ENCODE data around the gene PEDS1. TPM values are rescaled to one million over a fixed set of nuclear protein-coding genes. Genes with fewer than 3 reads are reported as not detected.

PEDS1 gene
- polyA plus RNA-seq, 1 donor from 2014 or later, result 10.0 TPM

GRCh38 chr20:50111829-50112495 lies 41.6 kb downstream of the PEDS1 start:
- Histone ChIP-seq H3F3A (ENCODE audit: insufficient read depth, low read length, poor library complexity, severe bottlenecking) (no peaks in the 10 kb centered on the region), H3K36me3 (ENCODE audit: insufficient read depth, low read length) (no peaks in the 10 kb centered on the region), H3K79me2 (replicated peaks; ENCODE audit: insufficient read depth, low read length) (peaks cover 62% of the 10 kb centered on the region), H3K4me2 (ENCODE audit: low read length) (peak overlapping the region; percentile 82), H3K9ac (ENCODE audit: low read length) (peak overlapping the region; percentile 95), H3K27me3 (ENCODE audit: insufficient read depth, low read depth, low read length) (no peaks in the 10 kb centered on the region), H3K4me3 (ENCODE audit: low read length) (peak overlapping the region; percentile 94), H4K20me1 (ENCODE audit: insufficient read depth) (peaks cover 3% of the 10 kb centered on the region), H2AFZ (ENCODE audit: low read depth, low read length) (peak overlapping the region; percentile 7), H3K9me3 (ENCODE audit: low read length) (no peaks in the 10 kb centered on the region), H3K9me2 (ENCODE audit: insufficient read depth, low read length) (no peaks in the 10 kb centered on the region), H3K27ac (ENCODE audit: low read length) (peak overlapping the region; percentile 99)
- TF ChIP-seq EP300 (conservative IDR thresholded peaks at IDR 0.05; ENCODE audit: poor library complexity, severe bottlenecking) (no peak), CTCF (IDR thresholded peaks at IDR 0.05; ENCODE audit: poor library complexity, severe bottlenecking) (no peak), EZH2 (IDR thresholded peaks at IDR 0.05; ENCODE audit: borderline replicate concordance, insufficient read depth, low read length, poor library complexity, severe bottlenecking) (no peak), TAF1 (IDR thresholded peaks at IDR 0.05; ENCODE audit: low read depth) (no peak), POLR2AphosphoS5 (IDR thresholded peaks at IDR 0.05) (no peak), MXI1 (conservative IDR thresholded peaks at IDR 0.05; ENCODE audit: poor library complexity, severe bottlenecking) (no peak), RAD21 (conservative IDR thresholded peaks at IDR 0.05) (no peak), REST (IDR thresholded peaks at IDR 0.05; ENCODE audit: borderline replicate concordance) (no peak), SMC3 (conservative IDR thresholded peaks at IDR 0.05; ENCODE audit: poor library complexity) (no peak)

- H3K4me3 ChIP-seq (ENCODE audit: low read length), result peak overlapping the region; percentile 94
- H3F3A ChIP-seq (ENCODE audit: insufficient read depth, low read length, poor library complexity, severe bottlenecking), result no peaks in the 10 kb centered on the region
- H2AFZ ChIP-seq (ENCODE audit: low read depth, low read length), result no peak overlapping the region
- TF ChIP-seq MXI1 (conservative IDR thresholded peaks at IDR 0.05; ENCODE audit: poor library complexity, severe bottlenecking) (no peak), CTCF (IDR thresholded peaks at IDR 0.05; ENCODE audit: poor library complexity, severe bottlenecking) (no peak), EZH2 (IDR thresholded peaks at IDR 0.05; ENCODE audit: borderline replicate concordance, insufficient read depth, low read length, poor library complexity, severe bottlenecking) (no peak), POLR2AphosphoS5 (IDR thresholded peaks at IDR 0.05) (no peak), EP300 (conservative IDR thresholded peaks at IDR 0.05; ENCODE audit: poor library complexity, severe bottlenecking) (no peak), RAD21 (conservative IDR thresholded peaks at IDR 0.05) (no peak), SMC3 (conservative IDR thresholded peaks at IDR 0.05; ENCODE audit: poor library complexity) (no peak), TAF1 (IDR thresholded peaks at IDR 0.05; ENCODE audit: low read depth) (no peak), REST (IDR thresholded peaks at IDR 0.05; ENCODE audit: borderline replicate concordance) (no peak)
- peaks cover 62% of the 10 kb centered on the region for H3K79me2 ChIP-seq (replicated peaks; ENCODE audit: insufficient read depth, low read length)
- H3K27ac ChIP-seq (ENCODE audit: low read length), result no peak overlapping the region
- no peaks in the 10 kb centered on the region for H3K9me2 ChIP-seq (ENCODE audit: insufficient read depth, low read length)
- H3K4me2 ChIP-seq (ENCODE audit: low read length), result peak overlapping the region; percentile 82
- peak overlapping the region; percentile 95 for H3K9ac ChIP-seq (ENCODE audit: low read length)
- peaks cover 3% of the 10 kb centered on the region for H4K20me1 ChIP-seq (ENCODE audit: insufficient read depth)
- no peaks in the 10 kb centered on the region for H3K9me3 ChIP-seq (ENCODE audit: low read length)
- no peaks in the 10 kb centered on the region for H3K36me3 ChIP-seq (ENCODE audit: insufficient read depth, low read length)
- H3K27me3 ChIP-seq (ENCODE audit: insufficient read depth, low read depth, low read length), result no peaks in the 10 kb centered on the region
Observed at GRCh38 chr20:50111120-50111828, 42.2 kb downstream of the PEDS1 start.
